G401.6 (cell line): Measurements from ENCODE around the gene SPDYE2.
"Not testable (repeated sequence)": the region's sequence is repeated elsewhere in the genome, so short reads cannot be mapped to it uniquely, and the experiment has no call there.

ENCODE experiments used
- FAIRE-seq: peaks from 2 replicates; lab custom pipeline; 2012; peaks lifted over from hg19 to GRCh38; lab: Jason Lieb, UNC

The SPDYE2 gene

GRCh38 chr7:102550808-102551422 is at the start of gene SPDYE2:
SPDYE2 (plus strand) TSS chr7:102551226; CDS start chr7:102553256, 2,030 bp downstream.
- not testable (repeated sequence) for FAIRE-seq

- FAIRE-seq = not testable (repeated sequence)
Measured at GRCh38 chr7:102503141-102503540, 47.9 kb upstream of the SPDYE2 start.

- not testable (repeated sequence) for FAIRE-seq
Measured at GRCh38 chr7:102505298-102506185, 45.5 kb upstream of the SPDYE2 start.

GRCh38 chr7:102507410-102508088 is 43.5 kb upstream of the SPDYE2 start:
- not testable (repeated sequence) for FAIRE-seq

- not testable (repeated sequence) for FAIRE-seq
Measured at GRCh38 chr7:102510575-102510974, 40.5 kb upstream of the SPDYE2 start.

- not testable (repeated sequence) for FAIRE-seq
Measured at GRCh38 chr7:102511860-102512522, 39.0 kb upstream of the SPDYE2 start.

GRCh38 chr7:102512642-102513221 is 38.3 kb upstream of the SPDYE2 start:
- FAIRE-seq = not testable (repeated sequence)

GRCh38 chr7:102514881-102515721 is 35.9 kb upstream of the SPDYE2 start:
- not testable (repeated sequence) for FAIRE-seq

GRCh38 chr7:102515889-102516288 is 35.1 kb upstream of the SPDYE2 start:
- not testable (repeated sequence) for FAIRE-seq

- FAIRE-seq = not testable (repeated sequence)
Measured at GRCh38 chr7:102516951-102517350, 34.1 kb upstream of the SPDYE2 start.

- not testable (repeated sequence) for FAIRE-seq
Measured at GRCh38 chr7:102517550-102518147, 33.4 kb upstream of the SPDYE2 start, which contains the start of gene RASA4B. RASA4B (minus strand) TSS chr7:102517777; CDS start chr7:102517710, 67 bp downstream.

- not testable (repeated sequence) for FAIRE-seq
Measured at GRCh38 chr7:102520797-102521196, 30.2 kb upstream of the SPDYE2 start.

GRCh38 chr7:102524803-102525202 is 26.2 kb upstream of the SPDYE2 start:
- FAIRE-seq = not testable (repeated sequence)

GRCh38 chr7:102527182-102527581 is 23.8 kb upstream of the SPDYE2 start:
- FAIRE-seq = not testable (repeated sequence)

GRCh38 chr7:102527822-102528793 is 22.9 kb upstream of the SPDYE2 start:
- not testable (repeated sequence) for FAIRE-seq

- not testable (repeated sequence) for FAIRE-seq
Measured at GRCh38 chr7:102531583-102531982, 19.4 kb upstream of the SPDYE2 start.

GRCh38 chr7:102532127-102532526 is 18.9 kb upstream of the SPDYE2 start:
- FAIRE-seq = not testable (repeated sequence)

- not testable (repeated sequence) for FAIRE-seq
Measured at GRCh38 chr7:102535062-102535615, 15.9 kb upstream of the SPDYE2 start.

GRCh38 chr7:102540604-102541003 is 10.4 kb upstream of the SPDYE2 start:
- not testable (repeated sequence) for FAIRE-seq
